GM18505 (cell line): ENCODE data around the gene DLGAP1.

Experiments
- ATAC-seq: cut with Tn5 transposase; IDR thresholded peaks from one replicate; pipeline ENCODE4 v1.9.1; 2021; ENCODE audit not compliant: unreplicated experiment
- POLR2A ChIP-seq: IDR thresholded peaks from 4 replicates; pipeline ENCODE4 v1.6.1; 2011; ENCODE audit warnings: borderline replicate concordance; ENCODE audit not compliant: insufficient read depth, insufficient read length; ENCODE audit errors: extremely low read depth

Gene DLGAP1

DNA sequence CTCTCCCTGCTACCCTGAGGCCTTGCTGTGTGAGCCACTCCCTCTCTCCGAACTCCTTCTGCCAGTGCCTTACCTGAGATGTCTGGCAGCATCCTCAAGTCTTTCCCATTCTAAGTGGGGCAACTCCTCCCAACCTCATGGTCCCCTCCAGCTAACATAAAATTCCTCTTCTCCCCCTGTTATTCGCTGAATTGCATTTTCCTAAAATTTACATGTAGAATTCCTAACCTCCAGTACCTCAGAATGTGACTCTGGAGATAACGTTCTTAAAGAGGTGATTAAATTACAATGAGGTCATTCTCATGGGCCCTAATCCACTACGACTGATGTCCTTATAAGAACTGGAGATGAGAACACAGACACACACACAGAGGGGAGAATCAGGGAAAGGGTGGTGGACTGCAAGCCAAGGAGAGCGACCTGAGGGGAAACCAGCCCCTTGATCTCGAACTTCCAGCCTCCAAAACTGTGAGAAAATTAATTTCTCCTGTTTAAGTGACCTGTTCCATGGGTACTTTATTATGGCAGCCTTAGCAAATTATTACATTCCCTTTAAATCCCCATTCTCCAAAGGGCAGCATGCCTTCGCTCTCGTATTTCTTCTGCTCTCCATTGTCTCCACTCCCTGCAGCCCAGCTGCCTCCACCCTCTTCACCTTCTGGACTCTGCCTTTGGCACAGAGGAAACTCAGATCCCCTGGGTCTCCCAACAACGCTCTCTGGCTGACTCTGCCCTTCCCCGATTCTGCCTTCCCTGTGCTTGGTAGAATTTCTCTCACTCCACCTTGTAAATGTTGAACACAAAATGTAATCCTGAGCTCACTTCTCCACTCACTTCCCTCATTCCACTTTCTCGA lies 934.6 kb downstream of the DLGAP1 start:
- TF ChIP-seq POLR2A = no peak
- ATAC-seq = no peak

DNA sequence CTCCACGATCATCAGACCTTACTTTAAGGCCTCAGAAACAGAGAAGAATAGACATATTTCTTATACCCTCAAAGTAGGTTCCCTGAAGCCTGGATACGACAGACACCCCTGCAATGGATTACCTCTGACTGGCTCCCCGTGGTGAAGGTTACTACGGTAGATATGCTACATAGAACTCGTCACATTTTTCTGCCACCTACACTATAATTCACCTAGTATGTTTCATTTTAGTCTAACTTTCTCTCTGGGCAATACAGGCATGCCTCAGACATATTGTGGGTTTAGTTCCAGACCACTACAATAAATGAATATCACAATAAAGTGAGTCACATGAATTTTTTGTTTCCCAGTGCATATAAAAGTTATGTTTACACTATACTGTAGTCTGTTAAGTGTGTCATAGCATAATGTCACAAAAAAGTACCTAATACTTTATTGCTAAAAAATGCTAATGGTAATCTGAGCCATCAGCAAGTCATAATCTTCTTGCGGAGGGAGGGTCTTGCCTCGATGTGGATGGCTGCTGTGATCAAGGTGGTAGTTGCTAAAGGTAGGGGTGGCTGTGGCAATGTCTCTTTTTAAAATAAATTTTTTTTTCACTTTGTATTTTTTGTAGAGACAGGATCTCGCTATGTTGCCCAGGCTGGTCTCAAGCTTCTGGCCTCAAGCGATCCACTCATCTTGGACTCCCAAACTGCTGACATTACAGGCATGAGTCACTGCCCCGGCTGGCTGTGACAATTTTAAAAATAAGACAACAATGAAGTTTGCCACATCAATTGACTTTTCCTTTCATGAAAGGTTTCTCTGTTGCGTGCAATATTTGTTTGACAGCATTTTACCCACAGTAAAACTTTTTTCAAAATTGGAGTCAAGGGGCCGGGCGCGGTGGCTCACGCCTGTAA lies 940.5 kb downstream of the DLGAP1 start:
- no peak for ATAC-seq
- no peak for TF ChIP-seq POLR2A

DNA sequence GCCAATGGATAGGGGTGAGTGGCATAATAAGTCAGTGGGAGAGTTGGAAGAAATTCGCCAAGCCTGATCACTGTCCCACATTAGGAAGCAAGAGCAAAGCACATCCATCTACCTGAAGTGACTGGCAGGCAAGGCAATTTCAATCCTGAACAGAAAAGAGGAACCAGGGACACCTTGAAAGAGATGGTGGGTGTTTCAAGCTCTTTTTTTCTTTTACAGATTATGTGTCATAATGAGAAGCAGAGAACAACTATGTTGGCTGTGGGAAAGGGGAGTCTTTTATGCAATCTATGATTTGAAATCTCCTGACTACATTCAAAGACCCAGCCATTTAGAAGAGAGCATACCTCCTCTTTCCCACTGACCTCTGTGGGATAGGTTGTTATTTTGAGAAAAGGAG lies 941.6 kb downstream of the DLGAP1 start:
- no peak for TF ChIP-seq POLR2A
- ATAC-seq = peak; percentile 64

DNA sequence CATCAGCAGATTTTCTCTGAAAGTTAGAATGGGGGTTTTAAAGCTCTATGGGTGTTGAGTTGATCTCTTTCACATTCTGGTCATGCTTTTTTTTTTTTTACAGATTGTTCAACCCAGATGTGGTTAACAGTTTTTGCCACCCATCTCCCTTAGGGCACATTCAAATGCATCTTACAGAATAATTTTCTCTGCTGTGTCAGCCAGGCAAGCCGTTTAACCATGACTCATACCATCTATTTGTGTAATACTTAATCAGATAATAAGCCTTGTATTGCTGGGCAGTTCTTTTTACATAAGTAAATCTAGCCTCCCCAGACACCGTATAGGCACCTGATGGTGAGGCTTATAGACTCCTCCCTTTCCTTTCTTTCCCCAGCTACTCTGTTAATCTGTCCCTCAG lies 943.1 kb downstream of the DLGAP1 start:
- no peak for TF ChIP-seq POLR2A
- no peak for ATAC-seq

DNA sequence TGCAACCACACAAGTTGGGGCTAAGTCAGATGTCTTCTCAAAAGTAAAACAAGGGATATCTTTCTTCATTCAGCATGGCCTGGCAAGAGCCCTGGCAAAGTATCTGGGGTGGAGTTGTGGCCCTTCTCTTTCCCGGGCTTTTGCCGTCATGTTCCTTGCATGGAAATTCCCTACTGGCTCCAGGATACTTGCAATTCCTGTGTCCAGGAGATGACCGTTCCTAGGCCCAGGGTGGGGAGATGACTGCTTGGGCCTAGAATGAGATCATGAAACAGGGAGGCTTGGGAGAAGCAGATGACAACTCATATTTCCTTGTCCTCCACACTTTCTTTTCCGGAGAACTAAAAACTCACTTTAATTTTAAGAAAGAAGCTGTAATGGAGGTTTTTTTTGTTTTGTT lies 944.2 kb downstream of the DLGAP1 start:
- TF ChIP-seq POLR2A = no peak
- no peak for ATAC-seq

DNA sequence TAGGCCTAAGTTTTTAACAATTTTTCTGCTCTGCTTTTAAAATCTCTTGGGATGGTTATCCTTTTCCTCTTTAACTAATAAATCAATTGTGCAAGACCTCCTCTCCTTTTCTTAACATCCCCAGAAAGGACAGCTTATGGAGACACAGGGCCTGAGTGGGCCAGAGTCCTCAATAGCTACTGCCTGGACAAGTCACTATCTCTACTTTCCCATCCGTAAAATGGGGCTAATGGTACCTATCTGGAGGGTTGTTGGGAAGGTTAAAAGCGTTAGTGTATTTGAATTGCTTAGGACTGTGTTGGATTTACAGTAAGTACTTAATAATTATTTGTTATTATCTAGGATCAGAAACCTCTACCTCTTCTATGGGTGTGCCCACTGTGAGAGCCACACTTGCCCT lies 945.1 kb downstream of the DLGAP1 start:
- ATAC-seq = no peak
- no peak for TF ChIP-seq POLR2A

DNA sequence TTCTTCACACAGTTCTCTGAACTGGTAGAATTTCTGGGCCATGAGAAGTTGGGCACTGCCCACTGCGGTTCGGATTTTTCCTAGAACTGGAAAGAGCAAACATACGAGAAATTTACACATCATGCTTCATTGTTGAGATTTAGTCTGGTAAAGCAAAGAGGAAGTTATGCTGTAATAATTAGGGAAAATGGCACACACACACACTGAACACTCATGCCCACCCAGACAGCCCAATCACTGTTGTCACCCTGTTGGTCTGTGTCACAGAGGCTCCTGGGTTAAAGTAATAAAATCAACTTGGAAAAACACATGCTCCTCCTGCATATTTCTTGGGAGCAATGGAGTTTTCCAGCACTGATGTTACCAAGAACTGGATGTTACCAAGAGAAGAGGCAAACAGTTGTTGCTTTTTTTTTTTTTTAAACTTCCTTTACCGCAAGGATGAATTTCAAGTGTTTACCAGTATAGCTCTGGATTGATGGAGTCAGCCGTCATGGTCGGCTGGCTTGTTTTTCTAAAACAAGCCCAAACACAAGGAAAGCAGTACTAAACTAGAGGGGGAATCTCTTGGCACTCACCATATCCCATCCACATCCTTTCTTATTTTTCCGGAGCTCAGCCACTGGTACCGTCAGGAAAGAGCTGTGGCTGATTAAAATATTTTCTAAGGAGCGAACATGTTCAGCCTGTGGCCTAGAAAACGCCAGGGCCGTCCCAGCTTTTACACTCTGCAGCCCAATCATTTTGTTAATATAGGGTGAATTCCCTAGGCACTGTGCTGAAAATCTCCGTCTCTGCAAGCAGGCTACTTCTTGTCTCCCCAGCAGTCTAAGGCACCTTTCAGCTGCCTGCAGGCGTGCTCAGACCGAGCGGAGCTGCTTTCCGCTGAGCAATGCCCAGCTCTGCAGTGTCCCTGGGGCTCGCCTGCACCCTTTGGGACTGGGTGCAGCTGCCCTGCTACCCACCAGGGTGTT lies 946.2 kb downstream of the DLGAP1 start:
- no peak for TF ChIP-seq POLR2A
- ATAC-seq = no peak

DNA sequence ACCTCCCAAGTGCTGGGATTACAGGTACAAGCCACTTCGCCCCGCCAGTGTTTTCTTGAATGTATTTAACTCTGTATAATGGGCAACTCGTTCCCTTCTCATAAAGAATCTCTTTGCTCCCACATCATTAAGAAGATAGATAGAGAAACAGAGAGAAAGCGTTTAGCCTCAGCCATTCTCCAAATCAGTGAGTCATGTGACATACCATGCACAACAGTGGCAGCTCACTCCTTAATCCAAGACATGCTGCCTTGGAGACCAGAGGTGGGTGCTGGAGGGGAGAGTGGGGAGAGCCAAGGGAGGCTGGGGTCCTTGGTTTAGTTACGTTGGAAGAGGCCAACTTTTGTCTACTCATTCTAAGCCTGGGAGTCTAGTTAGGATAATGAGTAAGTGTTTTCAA lies 950.5 kb downstream of the DLGAP1 start:
- no peak for TF ChIP-seq POLR2A
- ATAC-seq = no peak

DNA sequence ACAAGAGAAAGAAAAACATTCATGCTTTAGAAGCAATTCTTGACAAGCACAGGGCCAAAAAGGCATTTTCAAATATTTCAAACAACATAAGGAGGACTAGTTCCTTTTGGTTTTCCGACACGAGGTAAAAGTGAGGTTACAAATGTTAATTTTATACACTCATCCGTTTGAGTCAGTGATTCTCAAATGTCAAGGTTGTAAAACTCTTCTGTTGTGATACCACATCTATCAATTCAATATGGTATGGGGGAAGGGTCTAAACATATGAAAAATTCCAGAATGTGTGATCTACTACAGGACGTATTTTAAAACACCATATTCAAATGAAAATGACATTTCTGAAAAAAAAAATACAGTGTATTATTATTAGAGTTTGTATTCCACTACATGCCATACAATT lies 952.5 kb downstream of the DLGAP1 start:
- ATAC-seq = no peak
- no peak for TF ChIP-seq POLR2A

DNA sequence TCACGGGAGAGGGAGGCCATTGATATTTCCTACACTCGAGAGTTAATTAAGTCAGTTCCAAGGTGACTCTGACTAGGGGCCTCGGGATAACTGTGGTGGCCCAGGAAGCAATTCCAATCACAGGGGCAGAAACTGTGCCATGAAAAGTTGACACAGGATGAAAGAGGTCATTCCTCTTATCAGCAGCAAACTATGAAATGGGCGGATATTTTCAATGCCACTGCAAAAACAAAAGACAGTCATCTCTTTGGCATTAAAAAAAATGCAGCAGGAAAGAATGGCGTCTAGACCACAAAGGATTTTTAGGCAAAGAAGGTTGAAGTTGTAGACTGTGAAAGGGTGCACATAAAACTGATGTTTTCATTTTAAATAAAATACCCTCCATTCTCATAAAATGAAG lies 955.1 kb downstream of the DLGAP1 start:
- TF ChIP-seq POLR2A = no peak
- ATAC-seq = no peak

DNA sequence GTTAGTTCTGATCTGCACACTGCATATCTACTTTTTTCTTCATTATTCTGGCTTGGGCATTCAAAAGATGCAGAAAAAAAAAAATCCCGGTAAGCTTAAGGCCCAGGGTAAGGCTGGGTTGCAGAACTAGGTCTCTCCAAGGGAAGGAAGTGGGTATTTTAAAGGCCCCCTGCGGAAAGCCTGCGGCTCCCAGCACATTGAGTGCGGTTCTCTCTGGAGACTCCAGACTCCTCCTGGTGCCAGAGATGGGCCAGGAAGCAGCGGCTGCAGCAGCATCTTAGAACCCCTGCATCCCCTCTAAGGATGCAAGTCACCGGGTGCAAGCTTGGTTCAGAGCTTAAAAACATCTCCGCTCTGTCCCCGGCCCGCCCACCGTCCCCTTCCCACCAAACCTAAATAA lies 955.6 kb downstream of the DLGAP1 start:
- no peak for ATAC-seq

DNA sequence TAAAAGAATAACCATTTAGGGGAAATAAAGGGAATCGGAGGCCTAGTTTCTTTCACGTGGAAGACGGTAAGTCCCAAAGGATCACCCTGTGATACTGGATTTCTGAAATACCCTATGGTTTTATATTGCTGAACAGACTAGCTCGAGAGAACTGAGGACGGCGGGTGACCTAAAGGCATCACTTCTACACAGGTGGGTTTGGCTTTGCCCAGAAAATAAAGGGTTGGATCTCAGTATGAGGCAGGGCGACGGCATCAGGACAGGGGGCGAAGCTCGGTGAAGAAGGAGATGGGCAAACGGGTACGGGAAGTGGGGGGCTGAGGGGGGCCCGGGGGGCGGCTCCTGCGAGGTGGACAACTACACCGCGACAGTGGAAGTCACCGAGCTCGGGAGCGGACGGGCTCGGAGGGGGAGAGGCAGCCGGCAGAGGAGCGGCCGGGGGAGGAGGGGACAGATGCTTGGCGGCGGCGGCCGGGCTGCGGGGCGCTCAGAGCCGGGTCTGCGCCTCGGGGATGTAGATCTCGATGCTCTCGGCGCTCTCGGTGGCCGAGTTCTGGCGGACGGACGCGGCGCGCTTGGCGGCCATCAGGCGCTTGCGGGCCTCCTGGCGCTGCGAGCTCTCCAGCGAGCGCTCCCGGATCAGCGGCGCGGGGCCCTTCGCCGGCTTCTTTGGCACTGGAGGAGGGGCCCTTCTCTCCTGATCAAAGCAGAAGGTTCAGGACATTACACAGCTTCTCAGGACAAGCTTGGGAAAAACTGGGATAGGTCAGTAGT lies 956.2 kb downstream of the DLGAP1 start:
- TF ChIP-seq POLR2A = no peak

More for the DNA sequence above, 955.6 kb downstream of the DLGAP1 start:
- TF ChIP-seq POLR2A = no peak

More for the DNA sequence above, 956.2 kb downstream of the DLGAP1 start:
- ATAC-seq = no peak
